ENCODE measurements around the gene CARS1. TPM values are rescaled to one million over a fixed set of nuclear protein-coding genes. Genes with fewer than 3 reads are reported as not detected.

Gene CARS1
- total and polyA plus RNA-seq, 2 of the 4 experiments (the other 2 are of a cell fraction) = 72.7 to 78.3 TPM

- Histone ChIP-seq H3K9me3 (ENCODE audit: control insufficient read depth, insufficient read depth, low read length) (no peaks in the 10 kb centered on the region), H2BK120ac (ENCODE audit: low read depth, low read length) (no peak overlapping the region), H3K4me2 (ENCODE audit: low read depth, low read length) (no peak overlapping the region), H2BK15ac (ENCODE audit: low read depth, low read length) (no peak overlapping the region), H2AK9ac (replicated peaks; ENCODE audit: low read depth, low read length, poor library complexity) (peak overlapping the region; percentile 20), H4K91ac (ENCODE audit: insufficient read depth, low read depth, low read length) (no peak overlapping the region), H3K4me1 (ENCODE audit: control insufficient read depth, insufficient read depth, low read length) (peaks cover 12% of the 10 kb centered on the region; the same call in 1 of the 2 replicates), H3K4me3 (ENCODE audit: insufficient read depth, low read depth, low read length) (no peak overlapping the region), H3K9me1 (ENCODE audit: insufficient read depth, low read length) (no peaks in the 10 kb centered on the region; the same call in 1 of the 2 replicates), H3K18ac (ENCODE audit: low read depth, low read length) (no peak overlapping the region), H2BK5ac (ENCODE audit: low read depth, low read length, poor library complexity, severe bottlenecking) (no peak overlapping the region), H4K5ac (ENCODE audit: low read depth, low read length) (no peak overlapping the region), H3K23ac (ENCODE audit: low read depth, low read length) (no peak overlapping the region), H4K8ac (ENCODE audit: low read depth in 2 of 2, low read length in 2 of 2) (no peak overlapping the region), H3K27ac (ENCODE audit: insufficient read depth, low read length) (no peak overlapping the region), H3K36me3 (ENCODE audit: control insufficient read depth, insufficient read depth, low read length) (peaks cover 72% of the 10 kb centered on the region), H4K20me1 (ENCODE audit: insufficient read depth, low read length) (peaks cover 42% of the 10 kb centered on the region), H3K56ac (ENCODE audit: extremely low read depth, insufficient read depth, low read length) (no peak overlapping the region), H2AK5ac (ENCODE audit: low read depth, low read length) (no peak overlapping the region), H3K27me3 (ENCODE audit: control insufficient read depth, insufficient read depth, low read length) (no peaks in the 10 kb centered on the region), H3K4ac (ENCODE audit: low read depth, low read length) (no peak overlapping the region), H2AFZ (replicated peaks; ENCODE audit: low read length, poor library complexity) (no peak overlapping the region), H3K14ac (replicated peaks; ENCODE audit: low read depth, low read length) (no peak overlapping the region), H2BK20ac (ENCODE audit: low read depth, low read length) (no peak overlapping the region), H3K9ac (ENCODE audit: low read depth, low read length) (no peak overlapping the region), H3K79me1 (ENCODE audit: low read depth in 1 of 2, low read length in 2 of 2) (peaks cover 5 to 49% of the 10 kb centered on the region in 2 experiments; a peak in 3 of 4 replicates)
- in situ Hi-C loops (cut with MboI; ENCODE audit: low sequenced_read_pairs) = no loop called here
- ChIA-PET POLR2A (ENCODE audit: unreplicated experiment) (no interaction called here), CTCF (no interaction called here)
- TF ChIP-seq ELK1 (IDR thresholded peaks at IDR 0.05; ENCODE audit: borderline replicate concordance, low read depth, low read length) (no peak), MAFK (IDR thresholded peaks at IDR 0.05; ENCODE audit: low read depth, low read length) (no peak), MAZ (IDR thresholded peaks at IDR 0.05; ENCODE audit: borderline replicate concordance, low read depth, low read length) (no peak), CHD1 (IDR thresholded peaks at IDR 0.05; ENCODE audit: low read depth, low read length) (no peak), POLR2A (IDR thresholded peaks at IDR 0.05; ENCODE audit: low read depth, low read length) (no peak), SMC3 (IDR thresholded peaks at IDR 0.05; ENCODE audit: low read depth, low read length) (no peak), MXI1 (IDR thresholded peaks at IDR 0.05; ENCODE audit: borderline replicate concordance, low read depth, low read length) (no peak), BHLHE40 (IDR thresholded peaks at IDR 0.05; ENCODE audit: low read depth, low read length) (no peak), CEBPB (IDR thresholded peaks at IDR 0.05; ENCODE audit: low read depth, low read length) (no peak), USF2 (IDR thresholded peaks at IDR 0.05; ENCODE audit: low read depth, low read length) (no peak), FOS (IDR thresholded peaks at IDR 0.05; ENCODE audit: low read depth, low read length) (no peak), RCOR1 (IDR thresholded peaks at IDR 0.05; ENCODE audit: insufficient replicate concordance, low read length) (no peak), RFX5 (IDR thresholded peaks at IDR 0.05; ENCODE audit: low read depth, low read length) (no peak), RAD21 (IDR thresholded peaks at IDR 0.05; ENCODE audit: low read length) (no peak), NFE2L2 (IDR thresholded peaks at IDR 0.05; ENCODE audit: low read depth, low read length) (no peak), CTCF (conservative IDR thresholded peaks at IDR 0.05; ENCODE audit: low read depth, low read length) (no peak)
- intact Hi-C loops (cut with micrococcal nuclease) = no loop called here
- dilution Hi-C loops (cut with HindIII; ENCODE audit: low sequenced_read_pairs, unreplicated experiment) = no loop called here
- no TSS peak for BruUV-seq (replicated peaks)
- no peak for DNase-seq
- ATAC-seq (ENCODE audit: low read depth) = no peak
- WGBS, 2 experiments (ENCODE audit: extremely low coverage in 2 of 2, insufficient read length in 1 of 2) = 90% methylated on average over 6 of the region's 11 CpGs; no CpG with 5 or more reads in 1 of the 2 experiments
Observed at GRCh38 chr11:3016861-3017260, 40.4 kb downstream of the CARS1 start.

Measured in IMR-90 (cell line).